GM18517 (cell line): ENCODE measurements around the gene SRGAP2.
"Not testable (repeated sequence)": the region's sequence is repeated elsewhere in the genome, so short reads cannot be mapped to it uniquely, and the experiment has no call there.

Experiments
- ATAC-seq: cut with Tn5 transposase; IDR thresholded peaks from one replicate; pipeline ENCODE4 v1.9.1; 2021; ENCODE audit warnings: mild to moderate bottlenecking, moderate library complexity; ENCODE audit not compliant: unreplicated experiment

The SRGAP2 gene

DNA sequence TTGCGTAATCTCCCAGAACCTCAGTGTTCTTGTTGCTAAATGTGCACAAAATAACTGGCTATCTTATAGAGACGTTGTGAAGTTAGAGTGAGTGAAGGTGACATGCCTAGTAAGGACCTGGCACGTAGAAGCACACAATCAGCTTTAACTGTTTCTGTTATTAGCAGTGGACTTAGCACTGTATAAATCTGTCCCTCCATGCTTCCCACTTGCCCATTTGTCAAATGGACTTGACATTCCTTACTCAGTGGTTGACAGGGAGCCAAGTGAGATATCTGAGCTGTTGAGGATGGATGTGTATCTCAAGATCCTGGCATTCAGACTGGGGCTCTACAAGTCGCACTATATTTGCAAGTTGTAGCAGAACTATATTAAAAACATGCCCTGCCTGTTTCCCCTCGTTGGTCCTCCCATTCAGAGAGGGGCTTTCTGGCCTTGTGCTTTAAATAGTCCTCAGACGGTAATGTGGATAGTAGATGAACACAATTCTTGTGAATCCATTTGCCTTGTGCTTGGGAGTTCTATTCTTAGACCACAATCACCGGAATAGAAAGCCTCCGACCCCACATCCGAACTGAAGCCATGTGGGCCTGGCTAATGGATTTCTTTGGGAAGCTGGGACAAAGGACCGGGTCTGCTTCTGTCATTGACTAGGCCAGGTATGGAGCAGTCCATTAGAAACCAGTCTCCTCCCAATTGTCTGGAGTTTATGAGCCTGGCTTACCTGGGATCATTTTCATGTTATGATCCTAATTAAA is 43.0 kb downstream of the SRGAP2 start:
- ATAC-seq: not testable (repeated sequence)

DNA sequence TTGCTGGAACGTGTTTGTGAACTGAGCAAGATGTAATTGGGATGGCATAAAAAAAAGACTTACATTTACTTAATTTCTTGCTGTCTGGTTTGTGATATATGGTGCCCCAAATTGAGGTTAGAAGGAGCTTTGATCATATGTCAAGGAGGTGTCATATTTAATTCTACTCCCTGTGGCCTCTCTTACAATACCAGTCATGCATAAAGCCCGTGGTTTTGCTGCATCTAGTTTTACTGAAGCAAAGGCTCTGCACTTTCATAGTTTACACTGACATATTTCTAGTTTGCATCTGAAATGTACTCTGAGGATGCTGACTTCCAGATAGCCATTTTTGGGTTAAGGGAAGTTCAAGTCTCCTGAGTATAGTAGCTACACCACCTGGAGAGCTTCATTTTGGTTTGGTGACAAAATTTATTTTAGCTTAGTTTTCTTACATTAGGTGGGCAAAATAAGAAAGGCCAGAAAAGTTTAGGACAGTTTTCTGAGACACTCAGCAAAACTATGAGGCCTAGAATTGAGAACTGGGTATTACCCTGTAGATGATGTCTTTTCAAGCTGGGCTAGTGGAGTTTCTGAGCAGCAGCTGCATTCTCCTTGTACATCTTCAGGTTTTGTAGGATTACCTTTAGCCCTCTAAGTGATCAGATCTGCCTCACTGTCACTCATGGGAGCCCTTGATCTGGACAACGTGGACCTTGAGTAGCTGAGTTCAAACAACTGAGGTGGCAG is 47.8 kb downstream of the SRGAP2 start:
- ATAC-seq: peak; percentile 72

GRCh38 chr1:206252680-206253335 is 49.5 kb downstream of the SRGAP2 start:
- not testable (repeated sequence) for ATAC-seq
